Left ventricle myocardium inferior (tissue), 1 donor: ENCODE results near the gene TRAF3. TPM values are rescaled to one million over a fixed set of nuclear protein-coding genes. Genes with fewer than 3 reads are reported as not detected.

Source experiments
- DNase-seq: peaks from one replicate; pipeline ENCODE4 v3.0.0-alpha.2; 2020
- H3K27ac ChIP-seq: fragments of 200-600 bp; replicated peaks from 2 replicates; pipeline ENCODE4 v1.8.0; 2021
- H3K27me3 ChIP-seq: fragments of 200-600 bp; 2 replicates; pipeline ENCODE4 v1.8.0; 2021; ENCODE audit warnings: low read depth
- H3K36me3 ChIP-seq: fragments of 200-600 bp; 2 replicates; pipeline ENCODE4 v1.8.0; 2021
- H3K4me1 ChIP-seq: fragments of 200-600 bp; 2 replicates; pipeline ENCODE4 v1.8.0; 2021
- H3K4me3 ChIP-seq: fragments of 200-600 bp; 2 replicates; pipeline ENCODE4 v1.8.0; 2021; ENCODE audit warnings: mild to moderate bottlenecking, moderate library complexity
- H3K9me3 ChIP-seq: fragments of 200-600 bp; replicated peaks from 2 replicates; pipeline ENCODE4 v1.8.0; 2021
- CTCF ChIP-seq: fragments of 200-600 bp; IDR thresholded peaks from 2 replicates; pipeline ENCODE4 v1.8.0; 2021; ENCODE audit warnings: antibody characterized with exemption, mild to moderate bottlenecking, borderline replicate concordance
- intact Hi-C: fragments of 100-400 bp; cut with micrococcal nuclease; formaldehyde crosslinking; loops from one replicate; pipeline ENCODE4 v1.11.0; 2022
- total RNA-seq: library from RNA; stranded (reverse); fragmentation: NEBNext Ultra II Directional; extraction: Animal tissue kit (Norgen Biotek cat#: 25700); gene quantifications from one replicate; pipeline ENCODE4 v1.2.1, GENCODE V29; 2021
- donor health status: DM: no; HTN: yes; CAD: no; lungs with severe emphysema.

The TRAF3 gene
- total RNA-seq, 1 donor from 2014 or later, result 11.3 TPM

GRCh38 chr14:102778338-102779083, 1.3 kb downstream of the TRAF3 start:
- intact Hi-C loops, result no loop called here
- no peak for DNase-seq
- no peak for TF ChIP-seq CTCF
- Histone ChIP-seq H3K27me3 (no peaks in the 10 kb centered on the region), H3K4me3 (peak overlapping the region; percentile 90), H3K36me3 (no peaks in the 10 kb centered on the region), H3K27ac (peak overlapping the region; percentile 82), H3K4me1 (peaks cover 26% of the 10 kb centered on the region), H3K9me3 (no peaks in the 10 kb centered on the region)

GRCh38 chr14:102779084-102779462, 1.8 kb downstream of the TRAF3 start:
- intact Hi-C loops, result no loop called here
- peaks cover 26% of the 10 kb centered on the region for H3K4me1 ChIP-seq
- H3K9me3 ChIP-seq, result no peaks in the 10 kb centered on the region
- H3K36me3 ChIP-seq, result no peaks in the 10 kb centered on the region
- no peak for TF ChIP-seq CTCF
- DNase-seq, result no peak
- no peak overlapping the region for H3K27ac ChIP-seq
- peak overlapping the region; percentile 90 for H3K4me3 ChIP-seq
- H3K27me3 ChIP-seq, result no peaks in the 10 kb centered on the region

GRCh38 chr14:102779574-102780315, 2.5 kb downstream of the TRAF3 start:
- Histone ChIP-seq H3K9me3 (no peaks in the 10 kb centered on the region), H3K4me1 (peaks cover 26% of the 10 kb centered on the region), H3K4me3 (no peak overlapping the region), H3K27ac (no peak overlapping the region), H3K27me3 (no peaks in the 10 kb centered on the region), H3K36me3 (no peaks in the 10 kb centered on the region)
- no peak for DNase-seq
- intact Hi-C loops, result no loop called here
- no peak for TF ChIP-seq CTCF

GRCh38 chr14:102781063-102781462, 3.8 kb downstream of the TRAF3 start:
- no peaks in the 10 kb centered on the region for H3K36me3 ChIP-seq
- intact Hi-C loops, result no loop called here
- H3K27ac ChIP-seq, result no peak overlapping the region
- no peaks in the 10 kb centered on the region for H3K9me3 ChIP-seq
- H3K27me3 ChIP-seq, result no peaks in the 10 kb centered on the region
- H3K4me3 ChIP-seq, result no peak overlapping the region
- H3K4me1 ChIP-seq, result peaks cover 26% of the 10 kb centered on the region
- TF ChIP-seq CTCF, result no peak
- no peak for DNase-seq

- TF ChIP-seq CTCF, result no peak
- H3K36me3 ChIP-seq, result no peaks in the 10 kb centered on the region
- H3K27me3 ChIP-seq, result no peaks in the 10 kb centered on the region
- intact Hi-C loops, result no loop called here
- no peak overlapping the region for H3K4me3 ChIP-seq
- no peaks in the 10 kb centered on the region for H3K9me3 ChIP-seq
- no peak overlapping the region for H3K27ac ChIP-seq
- H3K4me1 ChIP-seq, result peaks cover 23% of the 10 kb centered on the region
- DNase-seq, result no peak
Observed at GRCh38 chr14:102782974-102783373, 5.7 kb downstream of the TRAF3 start.
